ENCODE results near the gene GTSF1L. TPM values are rescaled to one million over a fixed set of nuclear protein-coding genes. Genes with fewer than 3 reads are reported as not detected.
A peak's percentile ranks its signal among the peaks of the same experiment; 100 is the strongest.
"Not testable (repeated sequence)": the region's sequence is repeated elsewhere in the genome, so short reads cannot be mapped to it uniquely, and the experiment has no call there.

The GTSF1L gene
- total RNA-seq = not detected

- peak; percentile 47 for DNase-seq
Measured at GRCh38 chr20:43726811-43727338, at the start of gene GTSF1L. Gene GTSF1L, minus strand, starts transcription at chr20:43727002. Its CDS starts 308 bp downstream, at chr20:43726694.

- DNase-seq = no peak
Measured at GRCh38 chr20:43774754-43775153, 48.0 kb upstream of the GTSF1L start.

- DNase-seq = no peak
Measured at GRCh38 chr20:43771503-43772190, 44.8 kb upstream of the GTSF1L start.

GRCh38 chr20:43770342-43770741 is 43.5 kb upstream of the GTSF1L start:
- no peak for DNase-seq

GRCh38 chr20:43767686-43768474 is 41.1 kb upstream of the GTSF1L start:
- no peak for DNase-seq

- no peak for DNase-seq
Measured at GRCh38 chr20:43766917-43767316, 40.1 kb upstream of the GTSF1L start.

GRCh38 chr20:43766385-43766784 is 39.6 kb upstream of the GTSF1L start:
- no peak for DNase-seq

GRCh38 chr20:43765916-43766315 is 39.1 kb upstream of the GTSF1L start:
- DNase-seq = peak; percentile 17

- no peak for DNase-seq
Measured at GRCh38 chr20:43762911-43763310, 36.1 kb upstream of the GTSF1L start.

- DNase-seq = peak; percentile 26
Measured at GRCh38 chr20:43761386-43762340, 34.9 kb upstream of the GTSF1L start.

GRCh38 chr20:43757888-43758287 is 31.1 kb upstream of the GTSF1L start:
- DNase-seq = not testable (repeated sequence)

- no peak for DNase-seq
Measured at GRCh38 chr20:43755851-43756250, 29.0 kb upstream of the GTSF1L start.

GRCh38 chr20:43755390-43755789 is 28.6 kb upstream of the GTSF1L start:
- DNase-seq = no peak

GRCh38 chr20:43752561-43753301 is 25.9 kb upstream of the GTSF1L start:
- no peak for DNase-seq

GRCh38 chr20:43752051-43752360 is 25.2 kb upstream of the GTSF1L start:
- no peak for DNase-seq

- no peak for DNase-seq
Measured at GRCh38 chr20:43751167-43752050, 24.6 kb upstream of the GTSF1L start.

- DNase-seq = no peak
Measured at GRCh38 chr20:43750774-43751166, 24.0 kb upstream of the GTSF1L start.

- peak; percentile 65 for DNase-seq
Measured at GRCh38 chr20:43749734-43750294, 23.0 kb upstream of the GTSF1L start.

GRCh38 chr20:43748274-43748673 is 21.5 kb upstream of the GTSF1L start:
- DNase-seq = no peak

Measured in tongue (tissue), 2 donors.